Subcutaneous abdominal adipose tissue (tissue), 5 donors: ENCODE measurements around the gene KDM4B.

Experiments used
- H3K27ac ChIP-seq: one replicate; pipeline ENCODE4 v1.7.0; 2013; ENCODE audit warnings: low read depth, mild to moderate bottlenecking, inconsistent platforms, low read length, moderate library complexity
- H3K27me3 ChIP-seq, 5 donors: one replicate each; pipeline ENCODE4 v1.7.0; 2013; ENCODE audit warnings: low read length in 5 of 5, inconsistent platforms in 1 of 5; ENCODE audit not compliant: control insufficient read depth in 5 of 5, insufficient read depth in 4 of 5
- H3K36me3 ChIP-seq, 5 donors: one replicate each; pipeline ENCODE4 v1.7.0; 2013; ENCODE audit warnings: low read length in 5 of 5; ENCODE audit not compliant: control insufficient read depth in 5 of 5, insufficient read depth in 5 of 5
- H3K4me1 ChIP-seq, 5 donors: one replicate each; pipeline ENCODE4 v1.7.0; 2013; ENCODE audit warnings: low read length in 5 of 5, mild to moderate bottlenecking in 3 of 5, moderate library complexity in 1 of 5; ENCODE audit not compliant: control insufficient read depth in 5 of 5, insufficient read depth in 5 of 5
- H3K4me3 ChIP-seq, 5 donors: one replicate each; pipeline ENCODE4 v1.7.0; 2013; ENCODE audit warnings: low read length in 5 of 5, low read depth in 1 of 5
- H3K9ac ChIP-seq, 5 donors: one replicate each; pipeline ENCODE4 v1.7.0; 2013; ENCODE audit warnings: low read length in 5 of 5, mild to moderate bottlenecking in 4 of 5, moderate library complexity in 3 of 5
- H3K9me3 ChIP-seq, 5 donors: one replicate each; pipeline ENCODE4 v1.7.0; 2013; ENCODE audit warnings: low read length in 5 of 5; ENCODE audit not compliant: control insufficient read depth in 5 of 5
- donor health status: healthy.
- donor health status: healthy.
- donor health status: healthy.
- donor health status: healthy.
- donor health status: healthy.

KDM4B gene

DNA sequence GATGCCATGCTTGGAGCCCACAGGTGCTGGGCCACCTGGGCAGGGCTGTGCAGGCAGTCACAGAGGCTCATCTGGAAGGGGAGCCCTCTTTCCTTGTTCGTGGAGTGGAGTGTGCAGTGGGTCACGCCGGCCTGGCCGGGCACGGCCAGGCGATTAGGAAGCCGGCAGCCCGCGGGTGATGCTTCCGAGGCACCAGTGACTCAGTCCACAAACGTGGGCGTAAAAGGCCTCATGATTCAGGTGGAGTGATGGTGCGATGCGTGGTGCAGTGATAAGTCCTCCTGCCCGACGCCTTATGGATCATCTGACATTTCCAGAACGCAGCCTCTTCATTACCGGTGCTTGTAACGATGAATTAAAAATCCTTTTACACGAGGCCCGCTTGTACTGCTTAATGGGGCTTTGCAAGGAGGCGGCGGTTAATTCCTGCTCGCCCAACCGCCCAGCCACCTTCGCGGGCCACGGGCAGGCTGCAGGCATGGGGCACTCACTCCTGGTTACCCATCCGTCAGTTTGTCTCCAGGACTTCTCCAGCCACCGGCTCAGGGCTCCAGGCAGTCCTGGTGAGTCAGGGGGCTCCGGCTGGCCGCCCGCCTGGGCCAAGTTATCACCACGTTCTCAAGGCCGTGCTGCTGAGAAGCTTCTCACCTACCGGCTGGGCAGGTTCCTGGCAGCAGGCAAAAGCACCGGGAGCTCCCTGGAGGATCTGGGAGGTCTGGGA is 172.4 kb downstream of the KDM4B start:
- peaks cover 0 to 97% (median 83%) of the 10 kb centered on the region in 5 donors for H3K36me3 ChIP-seq
- no peaks in the 10 kb centered on the region for H3K9me3 ChIP-seq
- no peak overlapping the region for H3K9ac ChIP-seq
- no peaks in the 10 kb centered on the region for H3K27me3 ChIP-seq
- H3K27ac ChIP-seq = no peak overlapping the region
- no peaks in the 10 kb centered on the region for H3K4me1 ChIP-seq
- no peak overlapping the region for H3K4me3 ChIP-seq

DNA sequence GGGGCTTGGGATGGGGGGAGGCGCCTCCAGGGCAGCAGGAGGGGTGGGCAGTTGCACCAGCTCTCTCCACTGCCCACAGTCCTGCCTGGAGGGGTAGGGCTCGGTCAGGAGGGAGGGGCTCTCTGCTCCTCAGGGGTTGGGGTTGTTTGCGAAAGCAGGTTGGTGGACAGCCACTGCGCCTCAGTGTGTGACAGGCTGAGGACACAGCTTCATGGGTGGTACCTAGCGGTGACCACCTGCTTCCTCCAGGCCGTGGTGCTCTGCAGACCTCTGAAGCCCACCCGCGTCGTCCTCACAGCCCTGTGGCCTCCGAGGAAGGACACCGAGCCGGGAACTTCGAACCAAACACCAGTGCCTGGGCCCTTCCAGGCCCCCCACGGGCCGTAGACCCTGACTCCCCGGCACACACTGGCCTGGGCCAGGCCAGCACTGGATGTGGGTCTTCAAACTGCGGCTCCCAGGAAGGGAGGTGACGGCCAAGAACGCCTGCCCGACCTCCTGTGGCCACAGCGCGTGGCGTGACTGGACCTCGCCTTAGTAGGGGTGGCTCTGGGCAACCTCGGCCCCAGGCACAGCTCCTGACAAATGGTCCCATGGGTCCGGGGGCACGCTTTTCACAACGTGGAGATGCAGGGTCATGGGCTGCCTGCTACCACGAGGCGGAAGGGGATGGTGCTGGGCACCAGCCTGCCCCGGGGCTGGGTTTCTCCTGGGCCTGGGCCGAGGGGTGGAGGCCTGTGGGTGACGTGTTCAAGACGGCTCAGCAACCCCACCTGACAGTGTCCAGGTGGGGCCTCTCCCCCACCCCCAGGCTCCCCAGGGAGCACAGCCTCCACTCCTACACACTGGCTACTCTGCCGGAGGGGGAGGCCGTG is 173.2 kb downstream of the KDM4B start:
- Histone ChIP-seq H3K36me3 (peaks cover 0 to 97% (median 83%) of the 10 kb centered on the region in 5 donors), H3K4me3 (no peak overlapping the region), H3K4me1 (no peaks in the 10 kb centered on the region), H3K9me3 (no peaks in the 10 kb centered on the region), H3K27ac (no peak overlapping the region), H3K27me3 (no peaks in the 10 kb centered on the region), H3K9ac (no peak overlapping the region)

DNA sequence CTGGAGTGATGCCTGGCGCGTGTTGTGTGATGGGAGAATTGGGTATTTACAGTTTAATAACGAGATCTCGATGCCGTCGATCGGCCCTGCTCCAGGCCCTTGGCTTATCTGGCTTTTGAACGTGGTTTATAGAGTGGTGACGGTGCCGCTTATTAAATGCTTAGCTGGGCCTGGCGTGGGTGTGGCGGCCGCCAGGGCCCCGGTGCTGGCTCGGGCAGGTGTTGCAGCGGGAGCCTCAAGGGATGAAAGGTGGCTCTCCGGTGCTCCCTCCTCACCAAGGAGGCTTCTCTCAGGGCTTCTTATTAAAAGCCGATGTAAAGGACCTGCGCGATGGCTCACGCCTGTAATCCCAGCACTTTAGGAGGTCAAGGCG is 173.8 kb downstream of the KDM4B start:
- peaks cover 0 to 97% (median 81%) of the 10 kb centered on the region in 5 donors for H3K36me3 ChIP-seq
- no peaks in the 10 kb centered on the region for H3K4me1 ChIP-seq
- H3K9ac ChIP-seq = no peak overlapping the region
- H3K27ac ChIP-seq = no peak overlapping the region
- H3K27me3 ChIP-seq = no peaks in the 10 kb centered on the region
- no peaks in the 10 kb centered on the region for H3K9me3 ChIP-seq
- no peak overlapping the region for H3K4me3 ChIP-seq

DNA sequence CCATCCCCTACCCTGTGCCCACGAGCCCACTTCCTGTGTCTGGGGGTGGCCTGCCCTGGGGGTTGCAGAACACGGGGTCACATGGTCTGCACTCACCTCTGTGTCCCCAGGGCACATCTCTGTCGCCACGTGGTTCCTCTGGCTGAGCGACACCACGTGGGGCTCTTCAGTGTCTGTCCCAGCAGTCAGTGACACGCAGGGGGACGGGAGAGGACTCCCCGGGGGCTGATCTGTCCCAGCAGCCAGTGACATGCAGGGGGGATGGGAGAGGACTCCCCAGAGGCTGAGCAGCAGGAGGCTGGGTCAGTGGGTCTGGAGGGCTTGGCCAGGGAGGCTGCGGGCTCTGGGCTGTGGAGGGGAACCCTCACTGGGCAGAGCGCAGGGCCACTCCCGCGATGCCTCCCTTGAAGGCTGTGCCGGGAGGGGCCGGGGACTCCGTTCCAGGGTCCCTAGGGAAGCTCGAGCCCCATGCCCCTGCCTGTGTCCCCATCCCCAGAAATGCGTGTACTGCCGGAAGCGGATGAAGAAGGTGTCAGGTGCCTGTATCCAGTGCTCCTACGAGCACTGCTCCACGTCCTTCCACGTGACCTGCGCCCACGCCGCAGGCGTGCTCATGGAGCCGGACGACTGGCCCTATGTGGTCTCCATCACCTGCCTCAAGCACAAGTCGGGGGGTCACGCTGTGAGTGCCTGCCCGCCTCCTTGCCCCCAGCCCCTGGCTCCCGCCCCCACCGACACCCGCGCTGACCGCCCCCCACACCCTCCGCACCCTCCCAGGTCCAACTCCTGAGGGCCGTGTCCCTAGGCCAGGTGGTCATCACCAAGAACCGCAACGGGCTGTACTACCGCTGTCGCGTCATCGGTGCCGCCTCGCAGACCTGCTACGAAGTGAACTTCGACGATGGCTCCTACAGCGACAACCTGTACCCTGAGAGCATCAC is 174.8 kb downstream of the KDM4B start:
- no peaks in the 10 kb centered on the region for H3K4me1 ChIP-seq
- H3K27me3 ChIP-seq = no peaks in the 10 kb centered on the region
- no peak overlapping the region for H3K4me3 ChIP-seq
- no peak overlapping the region for H3K27ac ChIP-seq
- peaks cover 0 to 97% (median 77%) of the 10 kb centered on the region in 5 donors for H3K36me3 ChIP-seq
- no peaks in the 10 kb centered on the region for H3K9me3 ChIP-seq
- H3K9ac ChIP-seq = no peak overlapping the region

DNA sequence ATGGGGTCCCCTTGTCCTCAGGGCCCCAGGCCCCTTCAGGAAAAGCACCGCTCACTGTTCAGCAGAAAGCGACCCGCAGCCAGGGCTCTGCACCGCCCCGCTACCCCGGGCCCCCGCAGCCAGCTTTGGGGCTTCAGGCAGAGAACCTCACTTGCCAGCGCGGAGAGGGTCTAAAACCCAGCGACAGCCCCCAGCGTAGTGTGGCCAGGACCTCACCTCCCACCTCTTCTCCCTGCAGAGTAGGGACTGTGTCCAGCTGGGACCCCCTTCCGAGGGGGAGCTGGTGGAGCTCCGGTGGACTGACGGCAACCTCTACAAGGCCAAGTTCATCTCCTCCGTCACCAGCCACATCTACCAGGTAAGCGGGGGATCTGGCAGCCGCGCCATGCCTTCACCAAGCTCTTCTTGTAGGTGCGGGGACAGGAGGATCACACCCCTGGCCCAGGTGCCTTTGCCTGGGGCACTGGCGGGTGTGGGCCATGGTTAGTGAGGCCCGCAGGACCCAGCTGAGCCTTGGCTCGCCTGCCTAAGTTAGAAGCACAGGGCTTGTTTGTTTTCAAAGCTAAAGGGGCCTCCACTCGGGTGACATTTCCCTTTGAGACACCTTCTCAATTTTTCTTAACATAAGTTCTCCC is 175.7 kb downstream of the KDM4B start:
- Histone ChIP-seq H3K4me3 (no peak overlapping the region), H3K4me1 (no peaks in the 10 kb centered on the region), H3K27me3 (no peaks in the 10 kb centered on the region), H3K36me3 (peaks cover 0 to 97% (median 77%) of the 10 kb centered on the region in 5 donors), H3K27ac (no peak overlapping the region), H3K9ac (no peak overlapping the region), H3K9me3 (no peaks in the 10 kb centered on the region)

DNA sequence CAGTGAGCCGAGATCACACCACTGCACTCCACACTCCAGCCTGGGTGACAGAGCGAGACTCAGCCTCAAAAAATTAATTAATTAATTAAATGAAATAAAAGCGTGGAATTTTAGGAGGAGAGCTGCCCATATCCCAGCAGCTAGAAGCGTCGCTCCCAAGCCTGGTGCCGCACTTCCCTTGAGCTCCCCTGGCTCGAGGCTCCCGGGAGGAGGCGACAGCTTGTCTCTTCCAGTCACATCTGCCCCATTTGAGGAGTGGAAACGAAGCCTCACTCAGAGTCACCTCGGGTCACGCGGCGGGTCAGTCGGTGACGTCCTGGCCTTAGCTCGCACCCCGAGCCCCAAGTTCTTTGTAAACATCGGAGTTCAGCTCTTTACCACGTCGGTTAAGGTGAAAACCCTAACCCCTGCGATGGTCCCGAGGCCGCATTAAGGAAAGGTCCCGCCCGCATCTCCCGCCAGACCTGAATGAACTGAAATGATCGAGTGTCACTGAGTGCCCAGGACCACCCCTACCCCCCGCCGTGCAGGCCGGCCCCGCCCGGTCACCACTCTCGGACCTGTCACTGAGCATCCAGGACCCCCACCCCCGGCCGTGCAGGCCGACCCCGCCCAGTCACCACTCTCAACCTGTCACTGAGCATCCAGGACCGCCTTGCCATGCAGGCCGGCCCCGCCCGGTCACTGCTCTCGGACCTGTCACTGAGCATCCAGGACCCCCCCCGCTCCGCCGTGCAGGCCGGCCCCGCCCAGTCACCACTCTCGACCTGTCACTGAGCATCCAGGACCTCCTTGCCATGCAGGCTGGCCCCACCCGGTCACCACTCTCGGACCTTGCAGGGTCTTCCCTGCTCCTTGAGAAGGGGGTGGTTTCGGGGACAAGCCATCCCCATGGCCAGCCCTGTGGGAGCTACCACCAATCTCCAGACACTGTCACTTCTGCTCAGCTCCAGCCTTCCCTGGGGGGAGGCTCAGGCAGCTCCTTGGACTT is 176.9 kb downstream of the KDM4B start:
- H3K4me3 ChIP-seq = no peak overlapping the region
- no peaks in the 10 kb centered on the region for H3K4me1 ChIP-seq
- H3K9ac ChIP-seq = no peak overlapping the region
- H3K27me3 ChIP-seq = no peaks in the 10 kb centered on the region
- peaks cover 0 to 94% (median 73%) of the 10 kb centered on the region in 5 donors for H3K36me3 ChIP-seq
- H3K9me3 ChIP-seq = no peaks in the 10 kb centered on the region
- H3K27ac ChIP-seq = no peak overlapping the region

DNA sequence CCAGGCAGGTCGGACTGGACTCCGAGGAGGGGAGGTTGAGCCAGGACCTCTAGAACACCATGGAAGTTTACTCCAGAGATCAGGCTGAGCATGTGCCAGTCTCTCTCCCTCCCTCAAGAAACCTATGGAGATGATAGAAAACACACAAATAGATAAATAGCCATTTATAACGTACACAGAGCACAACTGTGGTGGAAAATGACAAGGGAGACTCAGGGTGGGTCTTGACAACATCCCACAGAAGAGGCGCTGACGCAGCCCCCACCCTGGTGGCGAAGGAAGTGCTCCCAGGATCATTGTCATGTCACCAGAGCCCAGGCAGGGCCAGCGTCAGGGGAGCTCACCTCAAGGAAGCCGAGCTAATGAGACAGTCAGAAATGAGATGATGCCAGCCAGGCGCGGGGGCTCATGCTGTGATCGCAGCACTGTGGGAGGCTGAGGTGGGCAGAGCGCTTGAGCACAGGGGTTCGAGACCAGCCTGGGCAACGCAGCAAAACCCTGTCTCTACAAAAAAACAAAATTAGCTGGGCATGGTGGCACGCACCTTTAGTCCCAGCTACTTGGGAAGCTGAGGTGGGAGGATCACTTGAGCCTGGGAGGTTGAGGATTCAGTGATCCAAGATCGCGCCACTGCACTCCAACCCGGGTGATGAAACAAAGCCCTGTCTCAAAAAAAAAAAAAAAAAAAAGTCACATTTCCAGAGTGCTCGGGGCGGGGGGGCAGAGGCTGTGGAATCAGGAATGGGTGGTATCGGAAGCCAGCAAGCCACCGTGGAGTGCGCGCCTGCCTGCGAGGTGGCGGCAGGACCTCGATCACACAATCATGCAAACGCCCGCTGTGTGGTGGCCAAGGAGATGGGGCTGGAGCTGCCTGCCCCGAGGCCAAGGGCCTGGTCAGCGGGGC is 178.4 kb downstream of the KDM4B start:
- no peaks in the 10 kb centered on the region for H3K27me3 ChIP-seq
- H3K27ac ChIP-seq = no peak overlapping the region
- no peaks in the 10 kb centered on the region for H3K4me1 ChIP-seq
- H3K9ac ChIP-seq = no peak overlapping the region
- no peaks in the 10 kb centered on the region for H3K9me3 ChIP-seq
- H3K36me3 ChIP-seq = peaks cover 0 to 93% (median 64%) of the 10 kb centered on the region in 5 donors
- H3K4me3 ChIP-seq = no peak overlapping the region

DNA sequence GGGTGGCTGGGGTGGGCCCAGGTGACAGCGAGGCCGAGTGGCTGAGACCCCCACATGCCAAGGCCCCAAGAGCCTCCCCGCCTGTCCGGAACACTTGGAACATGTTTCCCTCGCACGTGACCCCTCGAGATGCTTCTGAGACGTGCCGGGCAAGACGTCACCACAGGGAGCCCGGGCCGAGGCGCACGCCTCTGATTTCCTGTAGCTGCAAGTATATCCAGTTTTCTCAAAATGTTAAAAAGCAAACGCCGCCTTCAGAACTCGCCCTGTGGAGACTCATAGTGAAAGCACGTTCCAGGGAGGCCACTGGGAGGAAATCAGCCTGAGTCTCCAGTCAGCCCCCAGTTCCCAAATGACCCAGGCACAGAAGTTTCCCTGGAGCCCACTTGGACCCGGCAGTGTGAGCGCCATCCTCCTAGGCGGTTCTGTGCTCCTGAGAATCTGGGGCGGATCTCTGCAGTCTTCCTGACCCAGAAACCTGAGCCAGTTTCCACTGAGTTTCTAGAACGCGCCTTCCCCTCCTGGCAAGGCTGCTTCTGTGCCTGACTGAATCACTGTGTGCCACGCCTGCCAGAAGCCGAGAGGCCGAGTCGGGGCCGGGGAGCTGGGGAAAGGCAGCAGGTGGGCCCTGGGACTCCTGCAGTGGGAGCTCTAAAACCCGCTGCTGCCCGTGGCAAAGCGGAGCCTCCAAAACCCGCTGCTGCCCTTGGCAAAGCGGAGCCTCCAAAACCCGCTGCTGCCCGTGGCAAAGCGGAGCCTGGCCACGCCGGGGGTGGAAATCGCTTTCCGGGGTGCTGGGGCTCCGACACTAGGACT is 179.3 kb downstream of the KDM4B start:
- H3K9ac ChIP-seq = no peak overlapping the region
- H3K4me1 ChIP-seq = no peaks in the 10 kb centered on the region
- H3K27me3 ChIP-seq = no peaks in the 10 kb centered on the region
- peaks cover 0 to 87% (median 60%) of the 10 kb centered on the region in 5 donors for H3K36me3 ChIP-seq
- H3K9me3 ChIP-seq = no peaks in the 10 kb centered on the region
- H3K4me3 ChIP-seq = no peak overlapping the region
- no peak overlapping the region for H3K27ac ChIP-seq
